Measurements from ENCODE around the gene HHLA2.

DNA sequence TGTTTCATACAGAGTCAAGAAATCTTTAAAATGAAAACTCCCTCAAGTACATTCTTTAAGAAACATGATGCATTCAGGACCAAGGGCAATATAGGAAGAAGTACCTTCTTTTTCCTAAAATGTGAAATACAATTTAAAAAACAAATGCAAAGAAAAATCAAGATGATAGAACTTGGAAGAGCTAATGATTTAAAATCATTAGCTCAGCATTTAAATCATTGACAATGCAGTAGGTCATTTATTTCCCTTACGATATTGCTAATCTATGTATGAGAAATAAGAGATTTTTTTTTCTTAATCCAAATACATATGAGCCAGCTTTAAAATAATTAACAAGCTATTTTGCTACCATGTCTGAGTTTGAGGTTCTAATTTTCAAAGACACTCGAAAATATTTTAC, 105.5 kb downstream of the HHLA2 start:
- no peak for TF ChIP-seq CTCF (IDR thresholded peaks at IDR 0.05)
- TF ChIP-seq POLR2A (IDR thresholded peaks at IDR 0.05) = no peak
- no peak for TF ChIP-seq POLR2AphosphoS5 (IDR thresholded peaks at IDR 0.05)

Measured in prostate gland (tissue), 2 donors.